Fibroblast of lung (primary cell): ENCODE results near the gene NEK5. TPM values are rescaled to one million over a fixed set of nuclear protein-coding genes. Genes with fewer than 3 reads are reported as not detected.

ENCODE experiments used
- DNase-seq, 2 donors: peaks; one replicate each; pipeline versions ENCODE4 v3.0.0 to v3.0.0-alpha.2; 2010; ENCODE audit warnings: low read depth in 2 of 2
- H2AFZ ChIP-seq: 2 replicates; pipeline ENCODE4 v1.5.1; 2012; ENCODE audit warnings: low read length, control low read depth, inconsistent platforms
- H3K27ac ChIP-seq: 2 replicates; pipeline ENCODE4 v1.5.1; 2011; ENCODE audit warnings: low read length, control low read depth; ENCODE audit not compliant: insufficient read depth
- H3K27me3 ChIP-seq: 2 replicates; pipeline ENCODE4 v1.5.1; 2011; ENCODE audit warnings: mild to moderate bottlenecking, low read length; ENCODE audit not compliant: control insufficient read depth, insufficient read depth
- H3K36me3 ChIP-seq: 2 replicates; pipeline ENCODE4 v1.5.1; 2011; ENCODE audit warnings: low read length; ENCODE audit not compliant: control insufficient read depth, insufficient read depth
- H3K4me1 ChIP-seq: 2 replicates; pipeline ENCODE4 v1.5.1; 2011; ENCODE audit warnings: low read length; ENCODE audit not compliant: control insufficient read depth, insufficient read depth; ENCODE audit errors: extremely low read depth
- H3K4me2 ChIP-seq: 2 replicates; pipeline ENCODE4 v1.5.1; 2011; ENCODE audit warnings: low read length, control low read depth; ENCODE audit not compliant: insufficient read depth; ENCODE audit errors: extremely low read depth
- H3K4me3 ChIP-seq, 4 experiments: fragments of 200-600 bp in 1 of 4; sonication (generic) in 1 of 4; replicated peaks in 1 of 4; 2 replicates each; pipeline ENCODE4 v1.5.1; 2011 to 2016; ENCODE audit warnings: low read length in 4 of 4, low read depth in 3 of 4, mild to moderate bottlenecking in 3 of 4, control low read depth in 2 of 4, inconsistent platforms in 1 of 4, mixed read lengths in 1 of 4; ENCODE audit not compliant: insufficient read depth in 1 of 4; ENCODE audit errors: control extremely low read depth in 1 of 4
- H3K79me2 ChIP-seq: 2 replicates; pipeline ENCODE4 v1.5.1; 2012; ENCODE audit warnings: mild to moderate bottlenecking, low read length, inconsistent platforms; ENCODE audit not compliant: control insufficient read depth, insufficient read depth
- H3K9ac ChIP-seq: 2 replicates; pipeline ENCODE4 v1.5.1; 2011; ENCODE audit warnings: mild to moderate bottlenecking, low read length, control low read depth; ENCODE audit not compliant: insufficient read depth
- H3K9me3 ChIP-seq: 2 replicates; pipeline ENCODE4 v1.5.1; 2012; ENCODE audit warnings: low read depth, low read length; ENCODE audit not compliant: control insufficient read depth, insufficient read depth
- H4K20me1 ChIP-seq: 2 replicates; pipeline ENCODE4 v1.5.1; 2011; ENCODE audit warnings: low read length; ENCODE audit not compliant: control insufficient read depth, insufficient read depth; ENCODE audit errors: extremely low read depth
- EZH2 ChIP-seq: IDR thresholded peaks from 2 replicates; pipeline ENCODE4 v1.5.1; 2012; ENCODE audit warnings: low read length, control low read depth, mild to moderate bottlenecking; ENCODE audit errors: missing control alignments
- polyA plus RNA-seq, 2 donors: library from polyadenylated mRNA; depleted of rRNA in 1 of 2; stranded (reverse) in 1 of 2; unstranded in 1 of 2; fragments of >200 nt; gene quantifications; 2 replicates each; pipeline ENCODE4 v1.2.1, GENCODE V29; 2011 to 2012; ENCODE audit warnings: missing spikeins in 1 of 2
- total RNA-seq: library from RNA; depleted of rRNA; stranded (reverse); fragments of >200 nt; gene quantifications from 2 replicates; pipeline ENCODE4 v1.2.1, GENCODE V29; 2014
- TF ChIP-seq, protein P1 (sequence below), 2 donors: IDR thresholded peaks in 1 of 2; conservative IDR thresholded peaks in 1 of 2; 1 replicate in 1 of 2; 2 replicates in 1 of 2; pipeline ENCODE4 v1.5.1; 2011 to 2012; ENCODE audit warnings: low read length in 2 of 2, control low read depth in 1 of 2, inconsistent platforms in 1 of 2, low read depth in 1 of 2, mild to moderate bottlenecking in 1 of 2

The NEK5 gene
- total and polyA plus RNA-seq, 2 donors (not counting 1 experiment from before 2014, with no cell fraction given) = under 0.01 to 0.03 TPM

- no peaks in the 10 kb centered on the region for H3K79me2 ChIP-seq
- no peak overlapping the region for H3K4me3 ChIP-seq
- no peaks in the 10 kb centered on the region for H3K4me1 ChIP-seq
- no peak overlapping the region for H2AFZ ChIP-seq
- H3K27me3 ChIP-seq = no peaks in the 10 kb centered on the region
- no peaks in the 10 kb centered on the region for H3K9me3 ChIP-seq
- no peak for DNase-seq
- no peaks in the 10 kb centered on the region for H4K20me1 ChIP-seq
- H3K27ac ChIP-seq = no peak overlapping the region
- no peak overlapping the region for H3K4me2 ChIP-seq
- no peak for TF ChIP-seq EZH2
- TF ChIP-seq, protein P1, sequence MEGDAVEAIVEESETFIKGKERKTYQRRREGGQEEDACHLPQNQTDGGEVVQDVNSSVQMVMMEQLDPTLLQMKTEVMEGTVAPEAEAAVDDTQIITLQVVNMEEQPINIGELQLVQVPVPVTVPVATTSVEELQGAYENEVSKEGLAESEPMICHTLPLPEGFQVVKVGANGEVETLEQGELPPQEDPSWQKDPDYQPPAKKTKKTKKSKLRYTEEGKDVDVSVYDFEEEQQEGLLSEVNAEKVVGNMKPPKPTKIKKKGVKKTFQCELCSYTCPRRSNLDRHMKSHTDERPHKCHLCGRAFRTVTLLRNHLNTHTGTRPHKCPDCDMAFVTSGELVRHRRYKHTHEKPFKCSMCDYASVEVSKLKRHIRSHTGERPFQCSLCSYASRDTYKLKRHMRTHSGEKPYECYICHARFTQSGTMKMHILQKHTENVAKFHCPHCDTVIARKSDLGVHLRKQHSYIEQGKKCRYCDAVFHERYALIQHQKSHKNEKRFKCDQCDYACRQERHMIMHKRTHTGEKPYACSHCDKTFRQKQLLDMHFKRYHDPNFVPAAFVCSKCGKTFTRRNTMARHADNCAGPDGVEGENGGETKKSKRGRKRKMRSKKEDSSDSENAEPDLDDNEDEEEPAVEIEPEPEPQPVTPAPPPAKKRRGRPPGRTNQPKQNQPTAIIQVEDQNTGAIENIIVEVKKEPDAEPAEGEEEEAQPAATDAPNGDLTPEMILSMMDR (conservative IDR thresholded peaks at IDR 0.05 in 1 of 2, IDR thresholded peaks at IDR 0.05 in 1 of 2; ENCODE audit: low read depth in 1 of 2, low read length in 2 of 2) = no peak
- no peak overlapping the region for H3K9ac ChIP-seq
- no peaks in the 10 kb centered on the region for H3K36me3 ChIP-seq
Measured at GRCh38 chr13:52053460-52053859, 75.4 kb downstream of the NEK5 start.

DNA sequence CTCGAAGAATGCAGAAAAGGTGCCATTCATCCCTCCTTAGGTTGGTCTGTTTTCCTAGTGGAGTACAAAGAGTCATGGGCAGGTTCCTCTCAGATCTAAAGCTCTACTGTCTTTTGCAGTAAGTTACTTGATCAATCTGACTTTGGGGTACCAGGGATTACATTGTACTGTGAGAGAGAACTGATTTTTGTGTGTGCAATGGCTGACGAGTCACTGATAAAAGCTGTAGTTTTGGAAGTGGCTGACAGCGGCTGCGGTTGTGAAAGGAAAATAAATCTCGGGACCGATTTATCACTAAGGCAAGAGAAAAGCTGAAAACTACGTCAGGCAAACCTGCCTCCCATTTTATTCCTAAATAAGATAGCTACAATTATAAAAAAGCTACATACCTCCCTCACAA, 77.5 kb downstream of the NEK5 start:
- no peak overlapping the region for H2AFZ ChIP-seq
- H3K9ac ChIP-seq = no peak overlapping the region
- H3K27me3 ChIP-seq = no peaks in the 10 kb centered on the region
- H3K79me2 ChIP-seq = no peaks in the 10 kb centered on the region
- H3K4me2 ChIP-seq = no peak overlapping the region
- no peak overlapping the region for H3K4me3 ChIP-seq
- TF ChIP-seq, protein P1 (conservative IDR thresholded peaks at IDR 0.05 in 1 of 2, IDR thresholded peaks at IDR 0.05 in 1 of 2; ENCODE audit: low read depth in 1 of 2, low read length in 2 of 2) = no peak
- TF ChIP-seq EZH2 = no peak
- no peaks in the 10 kb centered on the region for H3K4me1 ChIP-seq
- H3K9me3 ChIP-seq = no peaks in the 10 kb centered on the region
- no peaks in the 10 kb centered on the region for H3K36me3 ChIP-seq
- H4K20me1 ChIP-seq = no peaks in the 10 kb centered on the region
- DNase-seq = no peak
- H3K27ac ChIP-seq = no peak overlapping the region

GRCh38 chr13:52048516-52048915, 80.4 kb downstream of the NEK5 start:
- Histone ChIP-seq H3K4me3 (no peak overlapping the region), H3K27ac (no peak overlapping the region), H3K4me1 (no peaks in the 10 kb centered on the region), H3K36me3 (no peaks in the 10 kb centered on the region), H3K9ac (no peak overlapping the region), H3K27me3 (no peaks in the 10 kb centered on the region), H2AFZ (no peak overlapping the region), H3K9me3 (no peaks in the 10 kb centered on the region), H3K79me2 (no peaks in the 10 kb centered on the region), H3K4me2 (no peak overlapping the region), H4K20me1 (no peaks in the 10 kb centered on the region)
- peak; percentile 25 to 28 for DNase-seq
- TF ChIP-seq, protein P1 (conservative IDR thresholded peaks at IDR 0.05 in 1 of 2, IDR thresholded peaks at IDR 0.05 in 1 of 2; ENCODE audit: low read depth in 1 of 2, low read length in 2 of 2) = no peak
- no peak for TF ChIP-seq EZH2
